Neuronal stem cell (in vitro differentiated cells): Measurements from ENCODE around the gene CCDC183.

Experiments used
- DNase-seq: peaks from one replicate; pipeline ENCODE4 v3.0.0-alpha.2; 2013; ENCODE audit warnings: low spot score
- H2AFZ ChIP-seq: one replicate; pipeline ENCODE4 v1.6.1; 2013; ENCODE audit warnings: mild to moderate bottlenecking, low read length, inconsistent platforms
- H2AK5ac ChIP-seq: 2 replicates; pipeline ENCODE4 v1.6.1; 2013; ENCODE audit warnings: low read depth, mild to moderate bottlenecking, inconsistent platforms, low read length, moderate library complexity, mixed read lengths
- H2BK120ac ChIP-seq: 2 replicates; pipeline ENCODE4 v1.6.1; 2013; ENCODE audit warnings: low read depth, mild to moderate bottlenecking, inconsistent platforms, low read length, moderate library complexity, mixed read lengths
- H2BK12ac ChIP-seq: one replicate; pipeline ENCODE4 v1.6.1; 2013; ENCODE audit warnings: low read length, inconsistent platforms
- H2BK15ac ChIP-seq: 2 replicates; pipeline ENCODE4 v1.6.1; 2013; ENCODE audit warnings: mild to moderate bottlenecking, low read length, inconsistent platforms, mixed read lengths
- H2BK5ac ChIP-seq: one replicate; pipeline ENCODE4 v1.6.1; 2013; ENCODE audit warnings: inconsistent platforms, mild to moderate bottlenecking, low read length, moderate library complexity
- H3K14ac ChIP-seq: one replicate; pipeline ENCODE4 v1.6.1; 2013; ENCODE audit warnings: low read length, inconsistent platforms
- H3K18ac ChIP-seq: 2 replicates; pipeline ENCODE4 v1.6.1; 2013; ENCODE audit warnings: low read length, inconsistent platforms
- H3K23ac ChIP-seq: 2 replicates; pipeline ENCODE4 v1.6.1; 2013; ENCODE audit warnings: low read depth, mild to moderate bottlenecking, mixed read lengths, low read length, inconsistent platforms; ENCODE audit not compliant: poor library complexity
- H3K27ac ChIP-seq: replicated peaks from 3 replicates; pipeline ENCODE4 v1.5.1; 2013; ENCODE audit warnings: low read length, inconsistent platforms
- H3K27me3 ChIP-seq, 3 experiments: 2 replicates each; pipeline ENCODE4 v1.6.1; 2013; ENCODE audit warnings: low read length in 3 of 3, mild to moderate bottlenecking in 2 of 3, inconsistent platforms in 1 of 3, low read depth in 1 of 3, mixed read lengths in 1 of 3, moderate library complexity in 1 of 3; ENCODE audit not compliant: control insufficient read depth in 3 of 3, insufficient read depth in 3 of 3
- H3K36me3 ChIP-seq, 2 donors: replicated peaks in 1 of 2; 2 replicates each; pipeline ENCODE4 v1.6.1; 2013; ENCODE audit warnings: low read length in 2 of 2; ENCODE audit not compliant: control insufficient read depth in 2 of 2, insufficient read depth in 2 of 2
- H3K4ac ChIP-seq: 2 replicates; pipeline ENCODE4 v1.6.1; 2013; ENCODE audit warnings: inconsistent platforms, mild to moderate bottlenecking, low read length, moderate library complexity
- H3K4me1 ChIP-seq, 2 donors: 1 replicate in 1 of 2; 2 replicates in 1 of 2; pipeline ENCODE4 v1.6.1; 2013; ENCODE audit warnings: low read length in 2 of 2, low read depth in 1 of 2; ENCODE audit not compliant: control insufficient read depth in 2 of 2, insufficient read depth in 1 of 2
- H3K4me2 ChIP-seq: one replicate; pipeline ENCODE4 v1.6.1; 2013; ENCODE audit warnings: mild to moderate bottlenecking, low read length, inconsistent platforms; ENCODE audit not compliant: insufficient read depth, poor library complexity, severe bottlenecking
- H3K4me3 ChIP-seq, 2 donors: 2 replicates each; pipeline ENCODE4 v1.5.1; 2013; ENCODE audit warnings: low read length in 2 of 2, mild to moderate bottlenecking in 2 of 2, inconsistent platforms in 1 of 2, moderate library complexity in 1 of 2
- H3K79me1 ChIP-seq: one replicate; pipeline ENCODE4 v1.6.1; 2013; ENCODE audit warnings: low read depth, mild to moderate bottlenecking, inconsistent platforms, low read length, moderate library complexity
- H3K9ac ChIP-seq: one replicate; pipeline ENCODE4 v1.6.1; 2013; ENCODE audit warnings: mild to moderate bottlenecking, low read depth, low read length, inconsistent platforms; ENCODE audit not compliant: poor library complexity
- H3K9me3 ChIP-seq, 2 donors: replicated peaks in 1 of 2; 2 replicates each; pipeline versions ENCODE3 to v1.6.1; 2013; ENCODE audit warnings: low read length in 2 of 2, mild to moderate bottlenecking in 2 of 2, inconsistent platforms in 1 of 2, low read depth in 1 of 2, mixed read lengths in 1 of 2, moderate library complexity in 1 of 2; ENCODE audit not compliant: control insufficient read depth in 2 of 2, insufficient read depth in 1 of 2
- H4K8ac ChIP-seq: one replicate; pipeline ENCODE4 v1.6.1; 2013; ENCODE audit warnings: low read depth, mild to moderate bottlenecking, inconsistent platforms, low read length, moderate library complexity
- H4K91ac ChIP-seq: one replicate; pipeline ENCODE4 v1.6.1; 2013; ENCODE audit warnings: low read length, low read depth, mild to moderate bottlenecking, inconsistent platforms; ENCODE audit not compliant: poor library complexity
- WGBS, 2 donors: extraction: QIAGEN DNeasy Blood & Tissue Kit; methylation state at CpG; one replicate each; pipeline ENCODE4 v1.1.7; 2013; ENCODE audit warnings: missing lambda C conversion rate in 2 of 2, mixed read lengths in 1 of 2; ENCODE audit not compliant: insufficient read length in 2 of 2, insufficient replicate concordance in 1 of 2; ENCODE audit errors: extremely low coverage in 2 of 2; 5-methylcytosine and 5-hydroxymethylcytosine counted together

CCDC183 gene

GRCh38 chr9:136839229-136840139, 43.3 kb downstream of the CCDC183 start:
- Histone ChIP-seq H3K4ac (no peak overlapping the region), H2BK120ac (no peak overlapping the region), H3K9me3 (no peaks in the 10 kb centered on the region), H3K14ac (peak overlapping the region; percentile 82), H3K4me1 (peaks cover 26 to 28% of the 10 kb centered on the region in 2 donors), H2BK12ac (no peak overlapping the region), H3K27ac (peak overlapping the region; percentile 61), H2AK5ac (peak overlapping the region; percentile 75), H3K9ac (peak overlapping the region; percentile 60), H4K8ac (peak overlapping the region; percentile 82), H3K79me1 (peaks cover 12% of the 10 kb centered on the region), H3K18ac (no peak overlapping the region), H2BK5ac (peak overlapping the region; percentile 39), H3K4me3 (no peak overlapping the region), H3K4me2 (no peak overlapping the region), H3K27me3 (no peaks in the 10 kb centered on the region), H2BK15ac (no peak overlapping the region), H4K91ac (no peak overlapping the region), H2AFZ (no peak overlapping the region), H3K36me3 (peaks cover 15 to 60% of the 10 kb centered on the region in 2 donors), H3K23ac (peak overlapping the region; percentile 80)
- WGBS, 2 donors: no CpG with 5 or more reads among the region's 36 CpGs
- DNase-seq: no peak

GRCh38 chr9:136840140-136840876, 44.2 kb downstream of the CCDC183 start:
- no peak overlapping the region for H3K4me3 ChIP-seq
- peak overlapping the region; percentile 23 for H3K4ac ChIP-seq
- no peaks in the 10 kb centered on the region for H3K9me3 ChIP-seq
- H3K27me3 ChIP-seq: no peaks in the 10 kb centered on the region
- peak overlapping the region; percentile 79 for H3K9ac ChIP-seq
- H4K91ac ChIP-seq: no peak overlapping the region
- no peak overlapping the region for H2AFZ ChIP-seq
- H3K36me3 ChIP-seq: peaks cover 13 to 55% of the 10 kb centered on the region in 2 donors
- H3K18ac ChIP-seq: no peak overlapping the region
- H2BK120ac ChIP-seq: no peak overlapping the region
- peak overlapping the region; percentile 80 for H3K23ac ChIP-seq
- H3K4me2 ChIP-seq: no peak overlapping the region
- peak overlapping the region; percentile 63 for H2AK5ac ChIP-seq
- H2BK15ac ChIP-seq: no peak overlapping the region
- H3K14ac ChIP-seq: no peak overlapping the region
- no peak overlapping the region for H4K8ac ChIP-seq
- H2BK5ac ChIP-seq: no peak overlapping the region
- H3K27ac ChIP-seq: peak overlapping the region; percentile 66
- peaks cover 26 to 28% of the 10 kb centered on the region in 2 donors for H3K4me1 ChIP-seq
- WGBS, 2 donors: no CpG with 5 or more reads among the region's 32 CpGs
- peaks cover 12% of the 10 kb centered on the region for H3K79me1 ChIP-seq
- H2BK12ac ChIP-seq: no peak overlapping the region
- no peak for DNase-seq

GRCh38 chr9:136840877-136841645, 44.9 kb downstream of the CCDC183 start:
- Histone ChIP-seq H3K27me3 (peaks cover 0 to 5% (median 4%) of the 10 kb centered on the region in 3 experiments), H3K4me3 (no peak overlapping the region), H3K23ac (peak overlapping the region; percentile 99), H3K9ac (peak overlapping the region; percentile 79), H2BK15ac (no peak overlapping the region), H2BK12ac (no peak overlapping the region), H2BK5ac (no peak overlapping the region), H3K14ac (peak overlapping the region; percentile 1), H3K4ac (peak overlapping the region; percentile 3), H4K8ac (peak overlapping the region; percentile 82), H3K79me1 (peaks cover 15% of the 10 kb centered on the region), H3K27ac (peak overlapping the region; percentile 66), H4K91ac (no peak overlapping the region), H3K18ac (peak overlapping the region; percentile 85), H2AK5ac (peak overlapping the region; percentile 2), H2AFZ (no peak overlapping the region), H3K36me3 (peaks cover 12 to 48% of the 10 kb centered on the region in 2 donors), H3K4me2 (no peak overlapping the region), H3K9me3 (peaks cover 0 to 1% of the 10 kb centered on the region in 2 donors), H3K4me1 (peaks cover 26 to 28% of the 10 kb centered on the region in 2 donors), H2BK120ac (no peak overlapping the region)
- DNase-seq: no peak
- WGBS, 2 donors: no CpG with 5 or more reads among the region's 28 CpGs
